ENCODE measurements around the gene ZNF487.
"Not testable (repeated sequence)": the region's sequence is repeated elsewhere in the genome, so short reads cannot be mapped to it uniquely, and the experiment has no call there.

Gene ZNF487

DNA sequence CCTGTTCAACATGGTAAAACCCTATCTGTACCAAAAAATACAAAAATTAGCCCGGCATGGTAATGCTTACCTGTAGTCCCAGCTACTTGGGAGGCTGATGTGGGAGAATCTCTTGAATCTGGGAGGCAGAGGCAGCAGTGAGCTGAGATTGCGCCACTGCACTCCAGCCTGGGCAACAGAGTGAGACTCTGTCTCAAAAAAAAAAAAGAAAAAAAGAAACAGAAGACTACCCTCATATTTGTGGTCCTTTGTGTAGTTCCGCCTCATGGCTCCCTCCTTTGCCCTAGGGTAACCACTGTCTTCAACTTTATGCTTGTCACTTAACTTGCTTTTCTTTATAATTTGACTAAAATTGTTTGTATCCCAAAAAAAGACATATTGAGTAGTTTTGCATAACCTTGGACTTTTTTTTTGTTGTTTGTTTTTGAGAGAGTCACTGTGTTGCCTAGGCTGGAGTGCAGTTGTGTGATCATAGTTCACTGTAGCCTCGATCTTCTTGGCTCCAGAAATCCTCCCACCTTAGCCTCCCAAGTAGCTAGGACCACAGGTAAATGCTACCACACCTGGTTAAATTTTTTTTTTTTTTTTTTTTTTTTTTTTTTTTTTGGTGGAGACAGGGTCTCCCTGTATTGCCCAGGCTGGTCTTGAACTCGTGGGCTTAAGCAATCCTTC, 3.7 kb downstream of the ZNF487 start:
- no peak overlapping the region for H3K4me3 ChIP-seq (ENCODE audit: extremely low read depth, insufficient read depth, low read length, poor library complexity, severe bottlenecking)
- 96 to 100% methylated on average over 2 of the region's 5 CpGs for WGBS, 2 experiments (ENCODE audit: insufficient coverage in 2 of 2)

DNA sequence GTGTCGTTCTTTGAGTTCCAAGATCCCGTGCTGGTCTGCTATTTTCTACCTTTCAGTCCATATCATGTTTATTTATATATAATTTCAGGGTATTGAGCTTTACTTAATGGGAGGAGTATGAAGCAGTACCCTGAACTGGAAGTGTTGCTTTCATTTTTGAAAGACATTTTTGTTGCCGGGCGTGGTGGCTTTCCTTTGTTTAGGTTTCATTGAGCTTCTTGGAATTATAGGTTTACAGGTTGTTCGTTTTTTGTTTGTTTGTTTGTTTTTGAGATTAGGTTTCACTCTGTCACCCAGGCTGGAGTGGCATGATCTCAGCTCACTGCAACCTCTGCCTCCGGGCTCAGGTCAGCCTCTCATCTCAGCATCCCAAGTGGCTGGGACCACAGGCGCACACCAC, 7.4 kb downstream of the ZNF487 start:
- WGBS, 2 experiments (ENCODE audit: insufficient coverage in 2 of 2), result 89 to 95% methylated on average over 4 to 5 of the region's 7 CpGs
- H3K4me3 ChIP-seq (ENCODE audit: extremely low read depth, insufficient read depth, low read length, poor library complexity, severe bottlenecking), result no peak overlapping the region
- no peaks in the 10 kb centered on the region for H3K9me3 ChIP-seq (ENCODE audit: control insufficient read depth, low read length)
- H3K4me1 ChIP-seq (ENCODE audit: control insufficient read depth, insufficient read depth, low read length, poor library complexity, severe bottlenecking), result no peaks in the 10 kb centered on the region
- no peaks in the 10 kb centered on the region for H3K36me3 ChIP-seq (ENCODE audit: control insufficient read depth, insufficient read depth, low read length)
- no peak overlapping the region for H3K27ac ChIP-seq (ENCODE audit: low read depth, low read length, severe bottlenecking)

More for the DNA sequence above, 3.7 kb downstream of the ZNF487 start:
- no peaks in the 10 kb centered on the region for H3K4me1 ChIP-seq (ENCODE audit: control insufficient read depth, insufficient read depth, low read length, poor library complexity, severe bottlenecking)
- H3K9me3 ChIP-seq (ENCODE audit: control insufficient read depth, low read length), result no peaks in the 10 kb centered on the region
- no peaks in the 10 kb centered on the region for H3K36me3 ChIP-seq (ENCODE audit: control insufficient read depth, insufficient read depth, low read length)
- no peak overlapping the region for H3K27ac ChIP-seq (ENCODE audit: low read depth, low read length, severe bottlenecking)

DNA sequence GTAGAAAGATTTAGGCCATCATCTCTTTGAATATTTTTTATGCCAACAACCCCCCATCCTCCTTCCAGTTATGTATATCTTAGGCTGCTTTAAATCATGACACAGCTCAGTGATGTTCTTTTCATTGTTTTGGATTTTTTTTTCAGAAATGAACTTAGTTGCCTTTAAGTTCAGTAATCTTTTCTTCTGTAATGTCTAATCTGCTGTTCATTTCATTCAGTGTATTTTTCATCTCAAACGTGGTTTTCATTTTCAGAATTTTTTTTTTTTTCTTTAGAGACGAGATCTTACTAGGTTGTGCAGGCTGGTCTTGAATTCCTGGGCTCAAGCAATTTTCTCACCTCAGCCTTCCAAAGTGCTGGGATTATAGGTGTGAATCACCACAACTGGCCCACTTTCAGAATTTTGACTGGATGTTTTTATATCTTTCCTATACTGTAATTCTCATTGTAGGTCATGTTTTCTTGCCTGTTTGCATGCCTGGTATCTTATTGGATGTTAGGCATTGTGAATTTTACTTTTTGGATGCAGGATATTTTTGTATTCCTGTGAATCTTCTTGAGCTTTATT, 8.1 kb downstream of the ZNF487 start:
- 80% methylated on average over 1 of the region's 2 CpGs; no CpG with 5 or more reads in 1 of the 2 experiments for WGBS, 2 experiments (ENCODE audit: insufficient coverage in 2 of 2)
- Histone ChIP-seq H3K27ac (ENCODE audit: low read depth, low read length, severe bottlenecking) (no peak overlapping the region), H3K4me3 (ENCODE audit: extremely low read depth, insufficient read depth, low read length, poor library complexity, severe bottlenecking) (no peak overlapping the region), H3K9me3 (ENCODE audit: control insufficient read depth, low read length) (no peaks in the 10 kb centered on the region), H3K4me1 (ENCODE audit: control insufficient read depth, insufficient read depth, low read length, poor library complexity, severe bottlenecking) (no peaks in the 10 kb centered on the region), H3K36me3 (ENCODE audit: control insufficient read depth, insufficient read depth, low read length) (no peaks in the 10 kb centered on the region)

DNA sequence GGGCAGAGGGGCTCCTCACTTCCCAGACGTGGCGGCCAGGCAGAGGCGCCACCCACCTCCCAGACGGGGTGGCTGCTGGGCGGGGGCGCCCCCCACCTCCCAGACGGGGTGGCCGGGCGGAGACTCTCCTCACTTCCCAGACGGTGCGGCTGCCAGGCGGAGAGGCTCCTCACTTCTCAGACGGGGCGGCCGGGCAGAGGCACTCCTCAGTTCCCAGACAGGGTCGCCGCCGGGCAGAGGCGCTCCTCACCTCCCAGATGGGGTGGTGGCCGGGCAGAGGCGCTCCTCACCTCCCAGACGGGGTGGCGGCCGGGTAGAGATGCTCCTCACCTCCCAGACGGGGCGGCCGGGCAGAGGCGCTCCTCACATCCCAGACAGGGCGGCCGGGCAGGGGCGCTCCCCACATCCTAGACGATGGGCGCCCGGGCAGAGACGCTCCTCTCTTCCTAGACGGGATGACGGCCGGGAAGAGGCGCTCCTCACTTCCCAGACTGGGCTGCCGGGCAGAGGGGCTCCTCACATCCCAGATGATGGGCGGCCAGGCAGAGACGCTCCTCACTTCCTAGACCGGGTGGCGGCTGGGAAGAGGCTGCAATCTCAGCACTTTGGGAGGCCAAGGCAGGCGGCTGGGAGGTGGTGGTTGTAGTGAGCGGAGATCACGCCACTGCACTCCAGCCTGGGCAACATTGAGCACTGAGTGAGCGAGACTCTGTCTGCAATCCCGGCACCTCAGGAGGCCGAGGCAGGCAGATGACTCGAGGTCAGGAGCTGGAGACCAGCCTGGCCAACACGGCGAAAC, 9.5 kb downstream of the ZNF487 start:
- H3K36me3 ChIP-seq (ENCODE audit: control insufficient read depth, insufficient read depth, low read length); H3K4me1 ChIP-seq (ENCODE audit: control insufficient read depth, insufficient read depth, low read length, poor library complexity, severe bottlenecking); H3K9me3 ChIP-seq (ENCODE audit: control insufficient read depth, low read length); H3K4me3 ChIP-seq (ENCODE audit: extremely low read depth, insufficient read depth, low read length, poor library complexity, severe bottlenecking); H3K27ac ChIP-seq (ENCODE audit: low read depth, low read length, severe bottlenecking): not testable (repeated sequence)
- WGBS, 2 experiments (ENCODE audit: insufficient coverage in 2 of 2), result 90 to 92% methylated on average over 41 to 50 of the region's 53 CpGs

DNA sequence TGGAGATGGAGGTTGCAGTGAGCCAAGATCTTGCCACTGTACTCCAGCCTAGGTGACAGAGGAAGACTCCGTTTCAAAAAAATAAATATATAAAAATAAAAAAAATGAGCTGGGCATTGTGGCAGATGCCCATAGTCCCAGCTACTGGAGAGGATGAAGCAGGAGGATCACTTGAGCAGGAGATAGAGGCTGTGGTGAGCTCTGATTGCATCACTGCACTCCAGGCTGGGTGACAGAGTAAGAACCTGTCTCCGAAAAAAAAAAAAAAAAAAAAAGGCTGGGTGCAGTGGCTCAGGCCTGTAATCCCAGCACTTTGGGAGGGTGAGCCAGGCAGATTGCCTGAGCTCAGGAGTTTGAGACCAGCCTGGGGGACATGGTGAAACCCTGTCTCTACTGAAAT, 11.8 kb downstream of the ZNF487 start:
- Histone ChIP-seq H3K27ac (ENCODE audit: low read depth, low read length, severe bottlenecking) (no peak overlapping the region), H3K36me3 (ENCODE audit: control insufficient read depth, insufficient read depth, low read length) (no peaks in the 10 kb centered on the region), H3K4me1 (ENCODE audit: control insufficient read depth, insufficient read depth, low read length, poor library complexity, severe bottlenecking) (peaks cover 15% of the 10 kb centered on the region), H3K9me3 (ENCODE audit: control insufficient read depth, low read length) (no peaks in the 10 kb centered on the region), H3K4me3 (ENCODE audit: extremely low read depth, insufficient read depth, low read length, poor library complexity, severe bottlenecking) (no peak overlapping the region)
- WGBS, 2 experiments (ENCODE audit: insufficient coverage in 2 of 2), result no CpG with 5 or more reads among the region's 2 CpGs

DNA sequence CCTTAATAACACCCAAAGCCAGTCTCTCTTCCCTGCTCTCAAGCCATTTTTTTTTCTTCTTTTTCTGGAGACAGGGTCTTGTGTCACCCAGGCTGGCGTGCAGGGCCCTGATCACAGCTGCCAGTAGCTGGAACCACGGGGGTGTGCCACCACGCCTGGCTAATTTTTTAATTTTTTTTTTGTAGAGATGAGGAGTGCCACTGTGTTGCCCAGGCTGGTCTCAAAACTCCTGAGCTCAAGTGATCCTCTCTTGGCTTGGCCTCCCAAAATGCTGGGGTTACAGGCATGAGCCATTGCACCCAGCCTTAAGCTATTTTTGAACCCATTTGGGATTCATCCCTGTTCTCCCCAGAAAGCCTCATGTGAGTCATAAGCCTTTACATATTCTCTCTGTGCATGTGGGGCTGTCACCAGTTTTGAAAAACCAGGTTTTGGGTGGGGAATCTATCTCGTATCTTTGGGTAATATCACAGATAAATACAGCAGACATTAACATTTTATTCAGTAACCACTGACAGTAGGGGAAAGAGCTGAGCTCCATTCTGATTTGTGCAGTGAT, 15.5 kb downstream of the ZNF487 start:
- Histone ChIP-seq H3K4me1 (ENCODE audit: control insufficient read depth, insufficient read depth, low read length, poor library complexity, severe bottlenecking) (peaks cover 18% of the 10 kb centered on the region), H3K9me3 (ENCODE audit: control insufficient read depth, low read length) (no peaks in the 10 kb centered on the region), H3K36me3 (ENCODE audit: control insufficient read depth, insufficient read depth, low read length) (no peaks in the 10 kb centered on the region), H3K4me3 (ENCODE audit: extremely low read depth, insufficient read depth, low read length, poor library complexity, severe bottlenecking) (no peak overlapping the region), H3K27ac (ENCODE audit: low read depth, low read length, severe bottlenecking) (no peak overlapping the region)
- 92 to 100% methylated on average over 2 to 3 of the region's 4 CpGs for WGBS, 2 experiments (ENCODE audit: insufficient coverage in 2 of 2)

DNA sequence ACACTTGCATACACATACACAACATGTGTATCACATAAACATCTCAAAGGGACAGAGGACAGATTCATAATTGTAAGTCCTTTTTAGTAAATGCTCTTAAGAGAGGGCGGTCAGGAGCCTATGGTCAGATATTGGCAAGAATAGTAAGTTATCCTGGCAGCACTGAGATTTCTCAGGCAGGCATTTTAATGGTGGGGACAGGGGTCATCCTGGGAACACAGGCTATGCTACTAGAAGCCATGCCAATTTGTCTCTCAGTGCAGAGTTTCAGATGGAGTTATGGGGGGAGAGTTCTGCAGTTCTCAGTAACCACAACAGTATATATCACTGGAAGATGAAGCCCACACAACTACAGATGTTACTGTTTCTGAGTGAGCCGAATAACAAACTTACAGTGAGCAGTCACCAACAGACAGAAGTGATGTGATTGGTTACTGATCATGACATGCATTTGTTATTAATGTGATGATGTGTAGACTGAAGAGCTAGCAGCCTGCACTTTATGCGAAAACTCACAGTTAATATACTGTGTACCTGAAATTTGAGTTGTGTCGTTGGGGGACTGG, 16.4 kb downstream of the ZNF487 start:
- no peaks in the 10 kb centered on the region for H3K36me3 ChIP-seq (ENCODE audit: control insufficient read depth, insufficient read depth, low read length)
- no peak overlapping the region for H3K4me3 ChIP-seq (ENCODE audit: extremely low read depth, insufficient read depth, low read length, poor library complexity, severe bottlenecking)
- 78 to 86% methylated on average over 1 to 3 of the region's 4 CpGs for WGBS, 2 experiments (ENCODE audit: insufficient coverage in 2 of 2)
- no peak overlapping the region for H3K27ac ChIP-seq (ENCODE audit: low read depth, low read length, severe bottlenecking)
- H3K9me3 ChIP-seq (ENCODE audit: control insufficient read depth, low read length), result no peaks in the 10 kb centered on the region
- H3K4me1 ChIP-seq (ENCODE audit: control insufficient read depth, insufficient read depth, low read length, poor library complexity, severe bottlenecking), result peaks cover 18% of the 10 kb centered on the region

DNA sequence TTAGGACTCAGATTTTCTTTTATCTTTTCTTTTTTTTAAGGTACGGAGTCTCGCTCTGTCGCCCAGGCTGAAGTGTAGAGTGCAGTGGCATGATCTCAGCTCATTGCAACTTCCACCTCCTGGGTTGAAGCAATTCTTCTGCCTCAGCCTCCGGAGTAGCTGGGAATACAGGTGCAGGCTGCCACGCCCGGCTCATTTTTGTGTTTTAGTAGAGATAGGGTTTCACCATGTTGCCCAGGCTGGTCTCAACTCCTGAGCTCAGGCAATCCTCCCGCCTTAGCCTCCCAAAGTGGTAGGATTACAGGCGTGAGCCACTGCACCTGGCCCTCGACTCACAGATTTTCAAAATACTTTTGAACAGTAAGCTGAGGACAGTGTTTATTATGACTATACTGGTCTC, 17.1 kb downstream of the ZNF487 start:
- not testable (repeated sequence) for H3K36me3 ChIP-seq (ENCODE audit: control insufficient read depth, insufficient read depth, low read length); H3K27ac ChIP-seq (ENCODE audit: low read depth, low read length, severe bottlenecking); H3K4me3 ChIP-seq (ENCODE audit: extremely low read depth, insufficient read depth, low read length, poor library complexity, severe bottlenecking); H3K9me3 ChIP-seq (ENCODE audit: control insufficient read depth, low read length)
- WGBS, 2 experiments (ENCODE audit: insufficient coverage in 2 of 2), result 94 to 96% methylated on average over 3 to 8 of the region's 9 CpGs
- H3K4me1 ChIP-seq (ENCODE audit: control insufficient read depth, insufficient read depth, low read length, poor library complexity, severe bottlenecking), result peaks cover 18% of the 10 kb centered on the region

DNA sequence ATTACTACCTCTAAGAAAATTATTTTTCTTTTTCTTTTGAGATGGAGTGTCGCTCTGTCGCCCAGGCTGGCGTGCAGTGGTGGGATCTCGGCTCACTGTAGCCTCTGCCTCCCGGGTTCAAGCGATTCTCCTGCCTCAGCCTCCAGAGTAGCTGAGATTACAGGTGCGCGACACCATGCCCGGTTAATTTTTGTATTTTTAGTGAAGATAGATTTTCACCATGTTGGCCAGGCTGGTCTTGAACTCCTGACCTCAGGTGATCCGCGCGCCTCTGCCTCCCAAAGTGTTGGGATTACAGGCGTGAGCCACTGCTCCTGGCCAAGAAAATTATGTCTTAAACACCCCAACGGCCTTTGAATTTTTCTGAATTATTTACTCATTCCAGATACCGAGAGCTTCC, 19.6 kb downstream of the ZNF487 start:
- not testable (repeated sequence) for H3K9me3 ChIP-seq (ENCODE audit: control insufficient read depth, low read length); H3K27ac ChIP-seq (ENCODE audit: low read depth, low read length, severe bottlenecking); H3K4me3 ChIP-seq (ENCODE audit: extremely low read depth, insufficient read depth, low read length, poor library complexity, severe bottlenecking); H3K36me3 ChIP-seq (ENCODE audit: control insufficient read depth, insufficient read depth, low read length)
- 91 to 100% methylated on average over 11 of the region's 15 CpGs for WGBS, 2 experiments (ENCODE audit: insufficient coverage in 2 of 2)
- H3K4me1 ChIP-seq (ENCODE audit: control insufficient read depth, insufficient read depth, low read length, poor library complexity, severe bottlenecking), result peaks cover 18% of the 10 kb centered on the region

DNA sequence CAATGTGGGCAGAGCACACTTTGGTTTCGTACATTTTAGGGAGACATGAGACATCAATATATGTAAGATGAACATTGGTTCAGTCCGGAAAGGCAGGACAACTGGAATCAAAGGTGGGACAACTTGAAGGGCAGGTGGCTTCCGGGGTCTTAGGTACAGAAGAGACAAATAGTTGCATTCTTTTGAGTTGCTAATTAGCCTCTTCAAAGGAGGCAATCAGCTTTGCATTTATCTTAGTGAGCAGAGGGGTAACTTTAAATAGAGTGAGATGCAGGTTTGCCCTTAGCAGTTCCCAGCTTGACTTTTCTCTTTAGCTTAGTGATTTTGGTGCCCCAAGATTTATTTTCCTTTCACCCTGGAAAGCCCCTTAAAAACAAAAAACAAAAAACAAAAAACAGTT, 21.3 kb downstream of the ZNF487 start:
- no peaks in the 10 kb centered on the region for H3K9me3 ChIP-seq (ENCODE audit: control insufficient read depth, low read length)
- no peaks in the 10 kb centered on the region for H3K36me3 ChIP-seq (ENCODE audit: control insufficient read depth, insufficient read depth, low read length)
- no peak overlapping the region for H3K27ac ChIP-seq (ENCODE audit: low read depth, low read length, severe bottlenecking)
- 37 to 41% methylated on average over 3 of the region's 3 CpGs for WGBS, 2 experiments (ENCODE audit: insufficient coverage in 2 of 2)
- H3K4me3 ChIP-seq (ENCODE audit: extremely low read depth, insufficient read depth, low read length, poor library complexity, severe bottlenecking), result no peak overlapping the region
- H3K4me1 ChIP-seq (ENCODE audit: control insufficient read depth, insufficient read depth, low read length, poor library complexity, severe bottlenecking), result peaks cover 6% of the 10 kb centered on the region

Data from mesodermal cell (in vitro differentiated cells).